Tibial nerve (tissue), 4 donors: Measurements from ENCODE around the gene ZCCHC18.

Experiments used
- CTCF ChIP-seq, 5 experiments: fragments of 200-600 bp in 3 of 5; fragments of 450-650 bp in 2 of 5; sonication (generic) in 3 of 5; IDR thresholded peaks; one replicate each; pipeline ENCODE4 v1.5.1; 2016 to 2019; ENCODE audit warnings: antibody characterized with exemption in 5 of 5, mild to moderate bottlenecking in 3 of 5, moderate library complexity in 2 of 5
- EP300 ChIP-seq, 2 donors: sonication (generic); formaldehyde crosslinking; IDR thresholded peaks; one replicate each; pipeline ENCODE4 v1.6.1; 2017; ENCODE audit warnings: antibody characterized with exemption in 2 of 2, mild to moderate bottlenecking in 1 of 2
- POLR2A ChIP-seq, 2 donors: fragments of 450-650 bp; IDR thresholded peaks; one replicate each; pipeline ENCODE4 v1.6.1; 2017; ENCODE audit warnings: antibody characterized with exemption in 2 of 2, mild to moderate bottlenecking in 2 of 2, moderate library complexity in 2 of 2

DNA sequence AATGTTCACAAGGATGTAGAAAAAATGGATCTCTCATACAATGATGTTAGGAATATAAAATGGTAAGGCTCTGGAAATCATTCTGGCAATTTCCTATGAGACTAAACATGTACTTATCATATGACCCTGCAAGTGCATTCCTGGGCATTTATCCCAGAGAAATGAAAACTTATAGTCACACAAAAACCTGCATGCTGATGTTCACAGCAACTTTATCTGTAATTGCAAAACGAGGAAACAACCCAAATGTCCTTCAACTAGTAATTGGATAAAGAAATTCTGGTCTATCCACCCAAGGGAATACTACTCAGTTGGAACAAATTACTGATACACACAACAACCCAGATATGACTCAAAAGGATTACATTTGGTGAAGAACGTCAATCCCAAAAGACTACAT is 14.5 kb downstream of the ZCCHC18 start:
- TF ChIP-seq CTCF (IDR thresholded peaks at IDR 0.05) (no peak), POLR2A (IDR thresholded peaks at IDR 0.05) (no peak), EP300 (IDR thresholded peaks at IDR 0.05) (no peak)
